HG02763 (cell line): ENCODE measurements around the gene CCDC57.

Experiments used
- ATAC-seq: cut with Tn5 transposase; IDR thresholded peaks from one replicate; pipeline ENCODE4 v1.9.1; 2021; ENCODE audit warnings: mild to moderate bottlenecking, moderate library complexity; ENCODE audit not compliant: unreplicated experiment

The CCDC57 gene

DNA sequence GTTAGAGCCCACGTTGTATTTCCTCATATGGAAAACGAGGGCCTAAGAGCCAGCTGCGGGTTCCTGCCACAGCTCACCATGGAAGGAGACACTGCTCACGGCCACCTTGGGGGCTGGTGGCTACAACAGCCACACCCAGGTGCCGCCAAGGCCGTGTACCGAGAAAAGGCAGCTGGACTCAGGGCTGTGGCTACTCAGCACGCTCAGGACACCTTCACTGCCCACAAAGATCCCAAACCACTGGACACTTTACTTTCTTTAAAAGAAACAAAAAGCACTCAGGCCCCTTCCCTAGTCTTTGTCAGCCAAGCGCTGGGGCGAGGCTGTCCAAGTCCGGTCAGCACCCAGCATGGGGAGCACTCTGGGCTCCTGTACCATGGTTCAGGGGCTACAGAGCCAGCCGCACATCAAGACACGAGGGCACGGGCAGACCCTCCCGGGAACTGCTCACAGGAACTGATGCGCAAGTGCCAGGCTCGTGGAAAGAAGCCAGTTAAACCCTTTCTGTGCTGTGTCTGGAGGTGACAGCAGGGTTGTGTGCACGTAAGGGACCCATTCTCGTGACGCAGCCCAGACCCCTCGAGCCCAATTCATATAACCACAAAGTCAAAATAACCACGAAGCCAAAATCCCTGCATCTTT, 34.7 kb upstream of the CCDC57 start:
- no peak for ATAC-seq

DNA sequence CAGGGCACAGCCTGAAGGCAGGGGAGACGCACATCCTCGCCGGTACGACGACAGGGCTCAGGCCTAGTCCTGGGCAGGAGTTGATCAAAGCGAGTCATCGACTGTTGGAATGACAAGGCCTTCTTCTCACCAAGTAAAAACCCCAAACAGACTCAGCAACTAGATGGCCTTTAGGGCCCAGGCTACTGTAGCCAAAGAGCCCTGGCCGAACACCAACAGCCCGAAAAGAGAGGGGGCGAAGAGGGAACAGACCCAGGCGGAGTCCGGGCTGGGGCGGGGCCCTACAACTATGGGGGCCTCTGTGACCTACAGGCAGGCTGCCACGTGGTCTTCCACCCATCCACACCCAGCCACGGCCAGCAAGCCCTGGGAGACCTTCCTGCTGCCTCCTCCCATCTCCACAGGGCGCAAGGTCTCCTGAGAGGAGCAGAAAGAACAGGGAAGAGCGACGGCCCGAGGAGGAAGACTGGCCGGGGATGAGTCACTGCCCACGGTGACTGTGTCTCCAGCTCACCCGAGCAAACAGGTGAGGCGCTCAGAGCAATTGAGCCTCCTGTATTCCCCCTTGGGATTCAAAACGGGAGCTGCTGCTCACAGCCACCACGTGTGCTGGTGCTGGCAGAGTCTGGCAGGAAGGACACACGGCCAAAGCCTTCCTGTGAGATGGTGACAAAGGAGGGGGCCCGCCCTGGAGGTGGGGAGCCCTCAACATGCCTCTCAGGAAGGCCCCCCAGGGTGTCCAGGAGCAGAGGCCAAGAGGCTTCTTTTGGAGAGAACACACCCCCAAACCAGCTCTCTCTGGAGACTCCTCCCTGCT, 33.9 kb upstream of the CCDC57 start:
- ATAC-seq = no peak

DNA sequence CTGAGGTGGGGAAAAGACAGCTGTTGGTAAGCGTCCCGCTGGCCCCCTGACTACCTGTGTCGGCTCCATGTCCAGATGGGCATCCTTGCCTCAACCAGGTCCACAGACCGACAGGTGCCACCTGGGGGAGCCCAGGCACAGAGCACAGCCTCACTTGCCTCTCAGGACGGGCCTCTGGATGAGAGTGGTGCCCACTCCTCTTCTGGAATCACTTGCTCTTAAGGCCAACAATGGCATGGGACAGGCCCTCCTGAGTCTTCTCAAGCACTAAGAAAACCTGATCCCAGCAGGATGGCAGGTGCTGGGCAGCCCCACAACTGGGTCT, 33.4 kb upstream of the CCDC57 start:
- ATAC-seq = no peak

DNA sequence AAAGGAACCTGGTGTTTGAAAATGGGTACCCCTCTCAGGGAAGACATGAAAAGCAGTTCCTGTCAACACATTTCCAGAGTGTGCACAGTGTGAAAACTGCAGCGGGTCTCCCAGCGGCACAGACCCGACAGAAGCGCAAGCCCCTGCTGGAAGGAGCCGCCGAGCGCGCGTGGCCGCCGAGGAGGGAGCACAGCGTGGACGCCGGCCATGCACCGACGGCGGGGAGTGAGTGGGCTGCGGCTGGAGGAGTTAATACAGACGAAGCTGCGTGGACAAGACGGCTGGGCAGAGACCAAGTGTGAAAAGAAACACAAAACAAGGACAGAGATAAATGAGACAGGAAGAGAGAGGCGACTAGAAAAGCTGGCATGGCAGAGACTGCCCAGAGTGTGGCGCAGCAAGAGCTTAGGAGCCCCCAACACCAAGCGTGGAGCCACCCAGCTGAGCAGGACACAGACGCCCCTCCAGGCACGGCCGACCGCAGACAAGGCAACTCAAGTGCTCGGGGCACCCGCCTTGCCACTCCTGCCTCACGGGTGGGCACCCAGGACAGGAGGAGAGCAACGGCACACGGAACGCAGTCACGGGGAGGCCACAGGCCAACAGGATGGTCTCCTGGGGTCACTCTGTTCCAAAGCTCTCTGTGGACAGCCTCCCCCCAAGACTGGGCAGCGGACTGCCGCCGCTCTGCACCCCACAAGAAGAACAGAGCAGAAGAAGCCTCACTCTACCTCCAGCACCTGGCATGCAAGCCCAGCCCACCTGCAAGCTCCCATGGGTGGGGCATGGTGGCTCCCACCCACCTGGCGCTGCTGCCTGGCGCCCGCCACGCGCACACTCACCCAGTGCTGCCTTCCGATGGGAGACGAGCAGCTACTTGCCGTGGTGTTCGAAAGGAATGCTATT, 32.7 kb upstream of the CCDC57 start:
- ATAC-seq = no peak

DNA sequence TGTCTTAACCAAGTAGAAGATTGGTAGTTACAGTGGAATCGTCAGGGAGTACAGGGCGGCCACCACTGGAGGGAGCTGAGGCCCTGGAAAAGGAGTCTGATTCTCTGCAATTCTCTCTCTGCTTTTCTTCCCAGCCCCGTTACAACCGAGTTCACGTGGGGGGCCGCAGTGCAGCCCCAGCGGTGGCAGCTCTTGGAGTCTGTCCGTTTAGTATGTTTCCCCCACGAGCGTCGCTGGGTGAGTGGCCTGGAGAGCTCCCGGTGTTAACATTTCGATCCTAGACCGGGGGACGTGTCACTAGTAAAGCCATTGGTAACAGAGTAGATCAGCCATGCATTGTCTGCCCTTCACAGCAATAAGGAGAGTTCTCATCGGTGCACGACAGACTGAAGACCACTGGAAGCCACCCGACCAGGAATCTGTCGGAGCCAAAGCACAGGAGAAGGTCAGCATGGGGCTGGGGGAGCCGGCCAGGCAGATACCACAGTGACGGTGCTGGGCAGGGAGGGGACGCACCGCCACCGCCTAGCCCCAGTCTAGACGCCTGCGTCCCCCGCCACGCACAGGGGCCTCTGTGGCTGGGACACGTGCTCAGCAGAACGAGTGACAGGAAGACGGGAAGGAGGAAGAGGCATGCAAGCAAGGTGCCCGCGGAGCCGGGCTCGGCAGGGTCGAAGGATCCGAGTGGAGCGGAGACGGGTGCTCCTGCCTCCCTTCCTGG, 31.9 kb upstream of the CCDC57 start:
- ATAC-seq = no peak

DNA sequence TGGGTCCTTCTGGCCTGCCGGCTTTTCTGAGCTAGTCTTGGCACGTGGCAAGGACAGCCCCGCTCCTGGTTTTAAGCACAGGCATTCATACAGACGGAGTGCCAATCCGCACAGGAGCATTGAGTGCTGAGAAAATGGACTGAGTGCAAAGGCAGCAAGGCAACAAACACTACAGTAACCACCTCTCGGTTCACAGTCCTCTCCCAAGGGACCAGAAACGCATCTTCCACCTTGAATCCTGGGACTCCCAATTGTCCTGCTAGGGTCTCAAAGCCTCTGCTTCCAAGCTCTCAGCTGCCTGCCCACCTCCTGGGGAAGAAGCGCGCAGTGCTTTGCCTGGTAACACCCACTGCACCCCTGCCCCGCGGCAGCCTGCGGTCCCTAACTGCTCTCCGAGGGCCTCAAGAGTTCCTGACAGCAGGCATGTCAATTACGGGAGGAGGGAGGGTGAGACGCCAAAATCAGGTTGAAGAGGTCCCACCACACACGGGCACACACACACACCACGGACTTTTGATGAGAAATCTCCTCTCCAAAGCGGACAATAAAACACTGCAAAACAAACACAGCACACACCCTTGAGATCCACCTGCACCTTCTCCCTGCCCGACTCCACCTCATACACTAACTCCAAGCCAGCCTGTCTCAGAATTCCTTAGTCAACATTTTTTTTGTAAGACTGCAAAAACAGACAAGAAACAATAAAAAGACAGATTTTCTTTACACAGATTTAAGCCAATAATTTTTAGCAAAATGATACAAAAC, 31.2 kb upstream of the CCDC57 start:
- no peak for ATAC-seq

DNA sequence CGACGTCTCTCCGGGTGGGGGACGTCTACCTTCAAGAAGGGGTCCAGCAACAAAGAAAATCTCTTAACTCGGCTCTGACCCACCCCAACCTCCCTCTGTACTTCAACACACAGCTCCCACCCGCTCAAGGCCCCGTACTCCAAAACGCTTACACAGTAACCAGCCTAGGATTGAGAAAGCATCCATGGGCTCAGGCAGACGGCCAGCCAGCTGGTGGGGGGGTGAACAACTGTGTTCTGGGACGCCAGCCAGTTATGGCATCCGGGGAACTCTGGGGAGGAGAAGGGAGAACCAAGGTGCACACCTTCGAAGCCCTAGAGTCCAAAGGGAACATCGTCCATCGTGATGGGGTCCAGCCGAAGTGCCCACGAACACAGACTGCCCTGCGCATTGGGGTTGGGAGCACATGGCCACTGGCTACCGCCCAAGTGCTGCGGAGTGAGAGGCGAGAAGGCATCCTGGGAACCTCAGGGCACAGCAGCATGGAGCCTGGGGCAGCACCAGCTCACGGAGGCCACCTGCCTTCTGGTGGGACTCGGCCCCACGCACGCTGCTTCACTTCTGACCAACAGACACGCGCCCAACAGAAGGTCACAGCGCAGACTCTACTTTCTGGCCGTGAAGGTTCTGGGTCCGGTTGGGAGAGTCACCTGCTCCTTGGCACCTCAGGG, 30.5 kb upstream of the CCDC57 start:
- ATAC-seq = no peak

DNA sequence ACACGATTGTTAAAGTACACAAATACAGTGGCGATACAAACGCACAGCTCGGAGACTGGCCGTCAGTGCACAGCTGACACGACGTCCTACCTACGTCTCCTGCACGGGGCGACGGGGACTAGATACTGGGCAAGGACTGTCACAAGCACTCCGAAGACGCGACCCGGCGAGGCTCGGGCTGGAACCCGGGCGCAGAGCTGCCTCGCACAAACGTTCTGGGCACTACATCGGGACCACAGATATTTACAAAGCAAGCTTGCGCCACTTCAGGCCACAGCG, 30.0 kb upstream of the CCDC57 start:
- ATAC-seq = no peak

DNA sequence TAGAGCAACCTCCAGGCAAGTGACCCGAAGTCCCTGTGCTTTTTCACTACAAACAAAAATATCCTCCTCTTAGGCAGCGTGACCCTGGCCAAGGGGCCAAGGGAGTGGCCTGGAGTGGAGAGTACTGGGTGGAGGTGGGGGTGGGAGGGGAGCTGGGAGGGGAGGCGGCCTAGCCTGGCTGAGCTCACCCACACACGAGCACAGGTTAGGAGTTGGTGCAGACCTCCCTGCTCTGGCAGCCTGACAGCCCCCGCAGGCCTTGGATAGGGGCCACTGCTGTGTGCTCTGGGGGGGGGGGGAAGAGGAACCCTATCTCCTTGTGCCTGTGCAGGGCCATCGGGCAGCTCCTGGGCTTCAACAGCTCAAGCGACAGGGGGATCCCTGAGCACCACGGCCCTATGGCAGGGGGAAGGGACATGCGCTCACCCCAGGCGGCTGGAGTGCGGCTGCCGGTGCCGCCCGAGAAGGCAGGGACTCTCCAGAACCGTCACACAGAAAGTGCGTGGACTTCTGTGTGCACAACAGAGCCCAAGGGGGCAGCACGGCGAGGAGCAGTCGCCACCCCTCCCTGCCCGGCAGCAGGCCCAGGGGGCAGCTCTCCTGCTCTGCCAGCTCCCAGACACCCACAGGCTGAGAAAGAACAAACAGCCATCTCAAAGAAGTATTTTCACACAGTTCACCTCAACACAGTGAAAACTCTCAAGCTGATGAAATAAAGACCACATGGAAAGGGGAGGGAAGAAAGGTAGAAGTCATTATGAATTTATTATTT, 29.5 kb upstream of the CCDC57 start:
- no peak for ATAC-seq

DNA sequence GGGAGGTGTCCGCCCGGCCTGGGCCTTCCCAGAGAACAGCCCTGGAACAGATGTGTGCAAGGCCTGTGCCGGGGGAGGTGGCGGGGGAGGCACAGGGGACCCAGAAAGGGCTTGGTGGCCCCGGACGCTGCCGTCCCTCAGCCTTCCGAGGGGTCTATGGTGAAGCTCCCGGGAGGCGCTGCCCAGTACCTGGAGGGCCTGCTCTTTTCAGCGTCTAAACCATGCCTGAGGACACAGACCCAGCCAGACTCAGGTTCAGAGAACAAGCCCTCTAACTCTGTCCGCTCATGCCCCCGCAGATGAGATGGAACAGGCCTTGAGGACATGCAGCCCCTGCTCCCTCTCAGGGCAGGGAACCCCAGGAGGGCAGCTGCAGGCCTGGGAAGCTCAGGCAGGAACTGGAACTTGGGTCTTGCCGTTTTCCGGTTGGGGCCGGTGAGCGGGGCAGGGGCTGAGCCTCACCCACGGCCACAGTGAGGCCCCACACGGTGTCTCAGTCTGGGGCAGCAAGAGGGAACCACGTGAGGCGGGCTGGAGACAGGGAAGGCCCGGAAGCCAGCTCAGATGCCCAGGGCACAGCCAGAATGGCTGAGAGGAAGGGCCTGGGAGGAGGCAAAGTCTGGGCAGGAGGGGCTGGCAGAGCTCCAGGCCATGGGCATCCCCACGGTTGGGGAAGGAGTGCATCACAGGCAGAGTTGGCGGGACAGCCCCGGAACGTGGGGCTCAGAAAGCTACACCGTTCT, 28.7 kb upstream of the CCDC57 start:
- ATAC-seq = no peak

DNA sequence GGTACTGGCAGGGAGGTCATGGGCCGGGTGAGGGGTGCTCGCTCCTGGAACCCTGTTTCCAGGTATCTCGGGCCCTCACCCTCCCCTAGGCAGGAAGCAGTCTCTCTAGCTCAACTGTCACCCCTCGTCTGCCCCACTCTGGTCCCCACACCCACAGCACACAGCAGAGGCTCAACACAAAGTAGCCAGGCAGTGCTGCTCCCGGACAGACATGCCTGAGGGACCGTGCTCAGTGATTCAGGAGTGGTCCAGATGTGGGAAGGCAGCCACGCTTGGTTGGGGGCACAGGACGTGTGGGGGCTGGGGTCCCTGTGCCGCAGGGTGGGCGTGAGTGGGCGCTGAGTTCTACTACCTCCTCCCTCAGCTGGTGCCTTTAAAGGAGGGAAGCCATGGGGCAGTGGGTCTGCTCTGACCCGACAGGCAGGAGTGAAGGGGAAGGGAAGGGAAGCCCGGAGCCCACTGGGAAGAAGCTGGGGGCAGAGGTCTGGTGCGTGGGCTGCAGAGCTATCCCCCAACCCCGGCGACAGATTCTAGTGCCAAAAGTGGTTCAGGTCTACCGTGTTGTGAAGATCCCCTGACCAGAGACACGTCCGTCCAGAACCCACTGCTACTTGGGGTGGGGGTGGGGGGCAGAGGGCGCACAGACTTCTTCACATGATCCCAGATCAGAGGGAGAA, 28.0 kb upstream of the CCDC57 start:
- no peak for ATAC-seq

DNA sequence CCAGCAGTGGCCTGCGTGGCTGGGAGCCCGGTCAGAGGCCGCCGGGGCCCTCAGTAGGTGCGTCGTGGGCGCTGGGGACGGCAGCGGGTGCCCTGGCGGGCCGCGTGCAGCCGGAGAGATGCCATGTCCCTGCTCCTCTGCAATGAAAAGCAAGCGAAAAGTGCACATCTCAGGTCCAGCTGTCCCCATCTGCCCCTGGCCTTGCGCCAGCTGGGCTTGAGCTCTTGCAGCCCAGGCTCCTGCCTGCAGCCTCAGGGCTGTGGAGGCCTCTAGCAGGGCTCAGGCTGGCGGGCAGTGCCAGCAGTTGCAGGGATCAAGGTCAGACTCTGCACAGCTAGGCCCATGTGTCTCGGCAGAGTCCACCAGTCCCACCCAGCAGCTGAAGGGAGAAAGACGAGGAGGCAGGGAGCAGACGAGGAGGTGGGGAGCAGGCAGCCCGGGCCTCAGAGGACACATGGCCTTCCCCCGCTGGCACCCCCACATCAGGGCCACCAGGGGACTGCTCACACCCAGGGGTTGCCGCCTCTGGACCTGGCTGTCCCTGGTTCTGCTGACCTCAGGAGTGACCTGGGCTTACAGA, 27.4 kb upstream of the CCDC57 start:
- ATAC-seq = no peak

DNA sequence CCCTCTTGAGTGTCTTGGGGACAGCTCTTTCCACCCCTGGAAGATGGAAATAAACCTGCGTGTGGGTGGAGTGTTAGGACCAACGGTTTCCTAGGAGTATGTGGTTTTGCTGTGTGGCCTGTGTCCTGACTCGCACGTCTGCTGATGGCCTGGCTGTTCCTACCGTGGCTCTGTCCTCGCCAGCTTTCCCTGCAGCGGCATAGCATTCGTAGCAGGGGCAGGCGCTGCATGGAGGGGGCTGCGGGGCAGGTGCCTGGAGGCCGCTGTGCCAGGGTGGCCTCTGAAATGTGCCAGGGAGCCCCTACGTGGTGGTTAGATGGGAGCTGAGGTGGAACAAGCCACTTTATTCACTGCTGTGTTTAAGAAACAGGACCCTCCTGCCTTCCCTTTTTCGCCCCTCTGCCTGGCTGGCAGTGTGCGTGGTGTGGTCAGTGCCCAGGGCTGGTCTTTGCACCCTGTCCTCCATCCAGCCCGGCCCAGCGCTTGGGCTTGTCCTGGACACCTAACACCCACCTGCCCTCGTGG, 26.8 kb upstream of the CCDC57 start:
- ATAC-seq = no peak

DNA sequence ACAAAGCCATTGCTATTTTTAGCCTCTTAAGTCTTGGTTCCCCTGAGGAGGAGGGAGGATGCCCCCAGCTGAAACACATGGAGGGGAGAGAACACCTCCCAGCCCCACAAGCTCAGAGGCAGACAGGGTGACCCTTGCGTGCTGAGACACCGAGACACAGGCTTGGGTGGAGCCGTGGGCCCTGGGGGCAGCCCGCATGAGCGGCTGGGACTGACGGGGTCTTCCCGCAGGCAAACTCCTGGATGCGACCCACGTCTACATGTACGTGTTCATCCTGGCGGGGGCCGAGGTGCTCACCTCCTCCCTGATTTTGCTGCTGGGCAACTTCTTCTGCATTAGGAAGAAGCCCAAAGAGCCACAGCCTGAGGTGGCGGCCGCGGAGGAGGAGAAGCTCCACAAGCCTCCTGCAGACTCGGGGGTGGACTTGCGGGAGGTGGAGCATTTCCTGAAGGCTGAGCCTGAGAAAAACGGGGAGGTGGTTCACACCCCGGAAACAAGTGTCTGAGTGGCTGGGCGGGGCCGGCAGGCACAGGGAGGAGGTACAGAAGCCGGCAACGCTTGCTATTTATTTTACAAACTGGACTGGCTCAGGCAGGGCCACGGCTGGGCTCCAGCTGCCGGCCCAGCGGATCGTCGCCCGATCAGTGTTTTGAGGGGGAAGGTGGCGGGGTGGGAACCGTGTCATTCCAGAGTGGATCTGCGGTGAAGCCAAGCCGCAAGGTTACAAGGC, 26.0 kb upstream of the CCDC57 start:
- ATAC-seq = no peak

DNA sequence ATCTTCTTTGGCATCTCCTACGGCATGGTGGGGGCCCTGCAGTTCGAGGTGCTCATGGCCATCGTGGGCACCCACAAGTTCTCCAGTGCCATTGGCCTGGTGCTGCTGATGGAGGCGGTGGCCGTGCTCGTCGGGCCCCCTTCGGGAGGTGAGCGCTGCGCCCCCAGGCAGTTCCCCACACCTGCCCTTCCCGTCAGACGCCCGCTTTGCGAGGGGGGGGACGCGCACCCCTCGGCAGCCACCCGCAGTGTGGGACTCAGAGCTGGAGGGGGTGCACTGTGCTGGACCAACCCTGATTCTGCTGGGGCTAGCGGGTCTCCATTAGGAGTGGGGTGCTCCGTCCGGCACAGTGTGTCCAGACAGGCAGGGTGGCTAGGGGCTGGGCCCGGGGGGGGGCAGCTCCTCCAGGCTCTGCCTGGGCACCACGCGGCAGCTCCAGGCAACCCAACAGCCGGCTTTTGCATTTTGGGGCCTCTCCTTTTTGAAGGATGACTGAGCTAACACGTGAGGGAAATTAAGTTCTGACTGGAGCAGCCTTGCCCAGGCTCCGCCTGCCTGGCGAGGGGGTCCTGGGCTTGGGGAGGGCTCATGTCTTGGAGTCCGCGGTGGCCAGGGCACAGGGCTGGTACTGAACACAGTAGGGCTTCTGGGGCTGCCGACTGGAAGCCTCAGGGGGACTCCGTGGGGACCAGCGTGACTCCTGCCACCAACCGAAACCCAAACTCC, 25.3 kb upstream of the CCDC57 start:
- ATAC-seq = no peak

DNA sequence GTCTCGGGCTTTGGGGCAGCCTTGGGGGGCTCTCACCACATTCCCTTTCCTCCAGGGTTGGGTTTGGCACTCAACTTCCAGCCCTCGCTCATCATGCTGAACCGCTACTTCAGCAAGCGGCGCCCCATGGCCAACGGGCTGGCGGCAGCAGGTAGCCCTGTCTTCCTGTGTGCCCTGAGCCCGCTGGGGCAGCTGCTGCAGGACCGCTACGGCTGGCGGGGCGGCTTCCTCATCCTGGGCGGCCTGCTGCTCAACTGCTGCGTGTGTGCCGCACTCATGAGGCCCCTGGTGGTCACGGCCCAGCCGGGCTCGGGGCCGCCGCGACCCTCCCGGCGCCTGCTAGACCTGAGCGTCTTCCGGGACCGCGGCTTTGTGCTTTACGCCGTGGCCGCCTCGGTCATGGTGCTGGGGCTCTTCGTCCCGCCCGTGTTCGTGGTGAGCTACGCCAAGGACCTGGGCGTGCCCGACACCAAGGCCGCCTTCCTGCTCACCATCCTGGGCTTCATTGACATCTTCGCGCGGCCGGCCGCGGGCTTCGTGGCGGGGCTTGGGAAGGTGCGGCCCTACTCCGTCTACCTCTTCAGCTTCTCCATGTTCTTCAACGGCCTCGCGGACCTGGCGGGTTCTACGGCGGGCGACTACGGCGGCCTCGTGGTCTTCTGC, 24.6 kb upstream of the CCDC57 start:
- ATAC-seq = no peak
